22Rv1 (cell line): ENCODE measurements around the gene STRAP.

Source experiments
- H3K27ac ChIP-seq: fragments of 450-650 bp; 2 replicates; pipeline ENCODE4 v1.5.1; 2017
- ZFX ChIP-seq: fragments of 450-650 bp; IDR thresholded peaks from 2 replicates; pipeline ENCODE4 v1.6.1; 2017; ENCODE audit warnings: antibody characterized with exemption, borderline replicate concordance
- TF ChIP-seq, protein P1 (sequence below): fragments of 450-650 bp; IDR thresholded peaks from 2 replicates; pipeline ENCODE4 v1.5.1; 2017; ENCODE audit warnings: mild to moderate bottlenecking

The STRAP gene

DNA sequence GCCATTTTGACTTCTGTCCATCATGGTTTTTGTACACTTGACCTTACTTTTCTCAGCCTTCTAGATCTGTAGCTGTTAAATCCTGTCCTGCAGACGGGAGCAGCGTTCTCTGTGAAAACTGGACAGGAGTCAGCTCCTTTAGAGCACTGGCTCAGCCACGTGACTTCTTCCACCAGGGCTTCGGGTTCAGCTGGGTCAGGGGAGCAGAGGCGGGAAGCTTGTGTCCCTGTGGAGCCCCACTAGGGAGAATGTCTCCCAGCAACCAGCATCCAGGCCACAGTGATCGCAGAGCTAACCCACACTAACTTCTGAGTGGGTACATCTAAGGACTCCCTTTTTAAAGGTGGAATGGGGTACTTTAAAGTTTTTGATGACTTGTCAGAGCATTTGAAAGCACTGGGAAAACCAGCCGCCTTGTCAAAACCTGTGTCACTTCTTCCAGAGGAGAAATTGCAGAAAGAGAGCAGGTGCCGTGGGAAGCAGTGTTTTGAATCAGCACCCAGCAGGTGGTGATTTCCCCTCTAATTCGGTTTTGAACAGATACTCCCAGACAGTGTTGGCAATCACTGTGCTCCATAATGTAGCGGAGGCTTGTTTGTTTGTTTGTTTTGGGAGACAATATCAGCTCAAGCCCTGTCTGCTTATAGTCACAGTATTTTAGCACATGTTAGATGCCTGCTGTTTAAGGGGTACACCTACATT, 46.8 kb downstream of the STRAP start:
- no peak overlapping the region for H3K27ac ChIP-seq

DNA sequence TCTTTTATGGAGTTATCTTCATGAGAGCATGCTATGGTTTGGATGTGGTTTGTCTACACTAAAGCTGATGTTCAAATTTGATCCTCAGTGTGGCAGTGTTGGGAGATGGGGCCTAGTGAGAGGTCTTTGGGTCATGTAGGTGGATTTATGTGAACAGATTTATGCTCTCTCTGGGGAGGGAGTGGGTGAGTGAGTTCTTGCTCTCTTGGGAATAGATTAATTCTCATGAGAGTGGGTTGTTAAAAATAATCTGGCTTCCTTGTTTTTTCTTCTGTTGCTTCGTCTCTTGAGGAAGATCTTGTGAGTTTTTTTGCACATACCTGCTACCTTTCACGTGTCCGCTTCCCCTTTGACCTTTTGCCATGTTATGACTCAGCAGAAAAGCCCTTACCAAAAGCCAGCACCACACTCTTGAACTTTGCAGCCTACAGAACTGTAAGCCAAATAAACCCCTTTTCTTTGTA, 49.4 kb downstream of the STRAP start:
- H3K27ac ChIP-seq = no peak overlapping the region
- no peak for TF ChIP-seq ZFX
- TF ChIP-seq, protein P1, sequence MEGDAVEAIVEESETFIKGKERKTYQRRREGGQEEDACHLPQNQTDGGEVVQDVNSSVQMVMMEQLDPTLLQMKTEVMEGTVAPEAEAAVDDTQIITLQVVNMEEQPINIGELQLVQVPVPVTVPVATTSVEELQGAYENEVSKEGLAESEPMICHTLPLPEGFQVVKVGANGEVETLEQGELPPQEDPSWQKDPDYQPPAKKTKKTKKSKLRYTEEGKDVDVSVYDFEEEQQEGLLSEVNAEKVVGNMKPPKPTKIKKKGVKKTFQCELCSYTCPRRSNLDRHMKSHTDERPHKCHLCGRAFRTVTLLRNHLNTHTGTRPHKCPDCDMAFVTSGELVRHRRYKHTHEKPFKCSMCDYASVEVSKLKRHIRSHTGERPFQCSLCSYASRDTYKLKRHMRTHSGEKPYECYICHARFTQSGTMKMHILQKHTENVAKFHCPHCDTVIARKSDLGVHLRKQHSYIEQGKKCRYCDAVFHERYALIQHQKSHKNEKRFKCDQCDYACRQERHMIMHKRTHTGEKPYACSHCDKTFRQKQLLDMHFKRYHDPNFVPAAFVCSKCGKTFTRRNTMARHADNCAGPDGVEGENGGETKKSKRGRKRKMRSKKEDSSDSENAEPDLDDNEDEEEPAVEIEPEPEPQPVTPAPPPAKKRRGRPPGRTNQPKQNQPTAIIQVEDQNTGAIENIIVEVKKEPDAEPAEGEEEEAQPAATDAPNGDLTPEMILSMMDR = peak; percentile 43

More for the DNA sequence above, 46.8 kb downstream of the STRAP start:
- TF ChIP-seq, protein P1 = no peak
- no peak for TF ChIP-seq ZFX

DNA sequence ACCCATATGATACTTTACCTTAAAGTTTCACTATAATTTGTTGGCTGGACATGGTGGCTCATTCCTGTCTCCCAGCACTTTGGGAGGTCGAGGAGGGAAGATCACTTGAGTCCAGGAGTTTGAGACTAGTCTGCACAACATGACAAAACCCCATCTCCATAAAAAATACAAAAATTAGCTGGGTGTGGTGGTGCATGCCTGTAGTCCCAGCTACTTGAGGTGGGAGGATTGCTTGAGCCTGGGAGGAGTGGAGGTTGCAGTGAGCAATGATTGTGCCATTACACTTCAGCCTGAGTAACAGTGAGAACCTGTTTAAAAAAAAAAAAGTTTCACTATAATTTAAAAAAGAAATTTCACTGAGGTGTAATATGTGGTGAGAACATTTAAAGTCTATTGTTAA, 50.1 kb downstream of the STRAP start:
- TF ChIP-seq ZFX = no peak
- TF ChIP-seq, protein P1 = no peak
- no peak overlapping the region for H3K27ac ChIP-seq

DNA sequence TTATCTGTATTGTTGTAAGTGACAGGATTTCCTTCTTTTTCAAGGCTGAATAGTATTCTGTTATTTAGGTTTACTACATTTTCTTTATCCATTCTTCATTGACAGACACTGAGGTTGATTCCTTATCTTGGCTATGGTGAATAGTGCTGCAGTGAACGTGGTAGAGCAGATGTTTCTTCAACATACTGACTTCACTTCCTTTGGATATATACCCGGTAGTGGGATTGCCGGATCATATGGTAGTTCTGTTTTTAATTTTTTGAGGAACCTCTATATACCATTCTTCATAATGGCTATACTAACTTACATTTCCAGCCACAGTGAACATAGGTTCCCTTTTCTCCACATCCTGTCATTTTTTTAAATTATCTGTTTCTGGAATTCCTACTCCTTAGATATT, 50.8 kb downstream of the STRAP start:
- TF ChIP-seq, protein P1 = no peak
- TF ChIP-seq ZFX = no peak
- H3K27ac ChIP-seq = no peak overlapping the region

DNA sequence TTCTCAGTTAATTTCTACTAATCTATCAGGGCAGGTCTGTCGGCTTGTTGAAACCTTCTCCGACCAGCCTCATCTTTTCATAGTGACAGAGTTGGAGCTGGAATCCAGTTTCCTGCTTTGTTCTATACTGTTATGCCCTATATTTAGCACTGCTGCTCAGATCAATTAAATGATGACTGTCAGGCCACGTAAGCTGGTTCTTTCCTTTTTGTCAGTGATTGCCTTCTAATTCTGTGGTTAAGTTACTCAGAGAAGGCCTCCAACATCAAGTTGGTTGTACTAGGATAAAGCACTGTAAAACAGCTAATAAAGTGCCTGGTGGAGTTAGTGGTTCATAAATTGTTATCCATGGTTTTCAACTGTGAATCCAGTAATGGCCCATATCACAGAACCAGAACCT, 51.6 kb downstream of the STRAP start:
- H3K27ac ChIP-seq = no peak overlapping the region
- TF ChIP-seq ZFX = no peak
- TF ChIP-seq, protein P1 = no peak

DNA sequence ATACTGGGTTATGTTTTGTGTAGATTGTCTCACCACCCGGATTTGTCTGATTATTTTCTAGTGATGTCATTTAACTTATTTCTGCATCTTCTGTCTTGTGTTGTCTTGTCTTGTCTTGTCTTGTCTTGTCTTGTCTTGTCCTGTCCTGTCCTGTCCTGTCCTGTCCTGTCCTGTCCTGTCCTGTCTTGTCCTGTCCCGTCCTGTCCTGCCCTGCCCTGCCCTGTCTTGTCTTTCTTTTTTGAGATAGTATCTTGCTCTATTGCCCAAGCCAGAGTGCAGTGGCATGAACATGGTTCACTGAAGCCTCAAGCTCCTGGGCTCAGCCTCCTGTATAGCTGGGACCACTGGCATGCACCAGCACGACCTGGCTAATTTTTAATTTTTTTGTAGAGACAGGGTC, 54.6 kb downstream of the STRAP start:
- no peak overlapping the region for H3K27ac ChIP-seq
- TF ChIP-seq ZFX = no peak
- TF ChIP-seq, protein P1 = no peak

DNA sequence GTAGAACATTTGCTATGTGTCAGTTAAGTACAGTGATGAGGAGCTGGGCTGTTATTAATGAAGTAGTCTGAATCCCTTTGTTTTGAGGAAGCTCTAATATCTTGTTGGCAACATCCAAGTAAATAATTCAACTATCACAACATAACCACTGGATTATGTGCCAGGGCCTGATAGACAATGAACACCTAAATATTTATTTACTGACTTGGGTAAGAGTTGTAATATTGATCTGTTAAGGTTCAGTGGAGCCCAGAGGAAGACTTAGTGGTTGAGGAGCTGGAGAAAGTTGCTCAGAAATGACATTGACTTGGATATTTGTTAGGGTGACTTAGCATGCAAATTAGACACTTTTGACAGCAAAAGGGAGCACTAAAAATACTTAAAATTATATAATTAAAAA, 55.7 kb downstream of the STRAP start:
- TF ChIP-seq ZFX = no peak
- TF ChIP-seq, protein P1 = no peak
- H3K27ac ChIP-seq = no peak overlapping the region
